HEK293T (cell line): ENCODE measurements around the gene APOBEC3A.

Experiments used
- CTCF ChIA-PET: fragments of 350-600 bp; formaldehyde crosslinking; extraction: SDS; loops from one replicate; lab custom pipeline; 2021; ENCODE audit warnings: antibody characterized with exemption, inconsistent platforms; lab: Yijun Ruan, JAX
- POLR2A ChIA-PET: fragments of 350-600 bp; formaldehyde crosslinking; extraction: SDS; loops from one replicate; lab custom pipeline; 2020; ENCODE audit warnings: antibody characterized with exemption, inconsistent platforms; lab: Yijun Ruan, JAX
- DNase-seq: peaks from one replicate; pipeline ENCODE4 v3.0.0; 2012; ENCODE audit warnings: mixed read lengths; ENCODE audit errors: extremely low spot score
- ARNT ChIP-seq: fragments of 450-650 bp; IDR thresholded peaks from 2 replicates; pipeline ENCODE4 v1.6.1; 2017; ENCODE audit warnings: mild to moderate bottlenecking
- BHLHE40 ChIP-seq: fragments of 450-650 bp; IDR thresholded peaks from 2 replicates; pipeline ENCODE4 v1.6.1; 2016; ENCODE audit warnings: mild to moderate bottlenecking, moderate library complexity, borderline replicate concordance
- CTBP1 ChIP-seq: fragments of 450-650 bp; IDR thresholded peaks from 2 replicates; pipeline ENCODE4 v1.6.1; 2016; ENCODE audit warnings: borderline replicate concordance
- ELF4 ChIP-seq: fragments of 450-650 bp; IDR thresholded peaks from 2 replicates; pipeline ENCODE4 v1.6.1; 2017; ENCODE audit warnings: antibody characterized with exemption
- FOXA1 ChIP-seq: fragments of 450-650 bp; IDR thresholded peaks from 2 replicates; pipeline ENCODE4 v1.6.1; 2016; ENCODE audit warnings: mild to moderate bottlenecking
- FOXK2 ChIP-seq: fragments of 450-650 bp; IDR thresholded peaks from 2 replicates; pipeline ENCODE4 v1.6.1; 2016; ENCODE audit warnings: mild to moderate bottlenecking
- FOXM1 ChIP-seq: fragments of 450-650 bp; IDR thresholded peaks from 2 replicates; pipeline ENCODE4 v1.6.1; 2017; ENCODE audit warnings: mild to moderate bottlenecking, borderline replicate concordance
- HDGF ChIP-seq: fragments of 450-650 bp; IDR thresholded peaks from 2 replicates; pipeline ENCODE4 v1.6.1; 2017; ENCODE audit warnings: antibody characterized with exemption, borderline replicate concordance
- L3MBTL2 ChIP-seq: fragments of 450-650 bp; conservative IDR thresholded peaks from 2 replicates; pipeline ENCODE4 v1.6.1; 2016; ENCODE audit warnings: mild to moderate bottlenecking
- LEF1 ChIP-seq: fragments of 450-650 bp; IDR thresholded peaks from 2 replicates; pipeline ENCODE4 v1.6.1; 2017; ENCODE audit warnings: mild to moderate bottlenecking, borderline replicate concordance
- NFRKB ChIP-seq: fragments of 450-650 bp; IDR thresholded peaks from 2 replicates; pipeline ENCODE4 v1.6.1; 2016; ENCODE audit warnings: mild to moderate bottlenecking, moderate library complexity
- PKNOX1 ChIP-seq: fragments of 450-650 bp; IDR thresholded peaks from 2 replicates; pipeline ENCODE4 v1.6.1; 2016
- SP1 ChIP-seq: fragments of 450-650 bp; IDR thresholded peaks from 2 replicates; pipeline ENCODE4 v1.6.1; 2017
- SUZ12 ChIP-seq: fragments of 450-650 bp; IDR thresholded peaks from 2 replicates; pipeline ENCODE4 v1.6.1; 2016; ENCODE audit warnings: mild to moderate bottlenecking
- TARDBP ChIP-seq: fragments of 450-650 bp; IDR thresholded peaks from 2 replicates; pipeline ENCODE4 v1.6.1; 2016
- ZNF384 ChIP-seq: fragments of 450-650 bp; IDR thresholded peaks from 2 replicates; pipeline ENCODE4 v1.6.1; 2016

APOBEC3A gene

GRCh38 chr22:38963872-38964271 lies 6.5 kb downstream of the APOBEC3A start:
- POLR2A ChIA-PET: no interaction called here
- CTCF ChIA-PET: no interaction called here
- no peak for TF ChIP-seq FOXM1
- no peak for TF ChIP-seq FOXK2
- no peak for TF ChIP-seq PKNOX1
- no peak for TF ChIP-seq CTBP1
- no peak for TF ChIP-seq FOXA1
- no peak for TF ChIP-seq TARDBP
- no peak for TF ChIP-seq ZNF384
- no peak for TF ChIP-seq ARNT
- TF ChIP-seq LEF1: no peak
- no peak for TF ChIP-seq SP1
- no peak for TF ChIP-seq NFRKB
- TF ChIP-seq BHLHE40: no peak
- no peak for TF ChIP-seq ELF4
- TF ChIP-seq HDGF: no peak
- no peak for TF ChIP-seq L3MBTL2
- no peak for TF ChIP-seq SUZ12

GRCh38 chr22:38964306-38964705 lies 6.9 kb downstream of the APOBEC3A start:
- DNase-seq: no peak
- ChIA-PET CTCF (no interaction called here), POLR2A (no interaction called here)
- no peak for TF ChIP-seq FOXA1
- TF ChIP-seq FOXK2: no peak
- no peak for TF ChIP-seq HDGF
- TF ChIP-seq L3MBTL2: no peak

More at GRCh38 chr22:38963872-38964271, 6.5 kb downstream of the APOBEC3A start:
- no peak for DNase-seq

GRCh38 chr22:38964989-38965388 lies 7.6 kb downstream of the APOBEC3A start:
- DNase-seq: no peak
- no peak for TF ChIP-seq FOXM1
- no peak for TF ChIP-seq LEF1
- no peak for TF ChIP-seq TARDBP
- no peak for TF ChIP-seq ZNF384
- no peak for TF ChIP-seq L3MBTL2
- no peak for TF ChIP-seq HDGF
- no peak for TF ChIP-seq BHLHE40
- TF ChIP-seq ARNT: no peak
- no peak for TF ChIP-seq SP1
- no peak for TF ChIP-seq CTBP1
- no peak for TF ChIP-seq PKNOX1
- TF ChIP-seq FOXA1: no peak
- TF ChIP-seq ELF4: no peak
- no peak for TF ChIP-seq NFRKB
- no peak for TF ChIP-seq FOXK2
- no peak for TF ChIP-seq SUZ12
- CTCF ChIA-PET: no interaction called here
- POLR2A ChIA-PET: no interaction called here

- TF ChIP-seq TARDBP: no peak
- TF ChIP-seq NFRKB: no peak
- TF ChIP-seq ZNF384: no peak
- no peak for TF ChIP-seq FOXA1
- no peak for TF ChIP-seq HDGF
- no peak for TF ChIP-seq BHLHE40
- TF ChIP-seq SUZ12: no peak
- no peak for TF ChIP-seq ELF4
- TF ChIP-seq PKNOX1: no peak
- TF ChIP-seq SP1: no peak
- no peak for TF ChIP-seq LEF1
- DNase-seq: no peak
- CTCF ChIA-PET: no interaction called here
- POLR2A ChIA-PET: interaction anchor here (1.0 kb wide), 2 partner anchors 16 to 94 kb away, joined by 3 read pairs; partner anchors contain the start of genes APOBEC3B and CBX6
These were observed 8.4 kb downstream of the APOBEC3A start for GRCh38 chr22:38965614-38966379.

- DNase-seq: no peak
- ChIA-PET CTCF (no interaction called here), POLR2A (interaction anchor here (1.0 kb wide), 2 partner anchors 16 to 94 kb away, joined by 3 read pairs; partner anchors contain the start of genes APOBEC3B and CBX6)
- TF ChIP-seq NFRKB (no peak), FOXK2 (no peak), ELF4 (no peak), SP1 (no peak), L3MBTL2 (no peak)
These were observed 8.9 kb downstream of the APOBEC3A start for GRCh38 chr22:38966380-38966702.

- POLR2A ChIA-PET: interaction anchor here (1.0 kb wide), 2 partner anchors 15 to 95 kb away, joined by 3 read pairs; partner anchors contain the start of genes APOBEC3B and CBX6
- CTCF ChIA-PET: no interaction called here
- DNase-seq: no peak
- TF ChIP-seq HDGF: no peak
These were observed 9.5 kb downstream of the APOBEC3A start for GRCh38 chr22:38966942-38967341.
